Spinal cord (tissue), 10 donors: ENCODE data around the gene MYO19. TPM values are rescaled to one million over a fixed set of nuclear protein-coding genes. Genes with fewer than 3 reads are reported as not detected.

Experiments used
- DNase-seq, 6 donors: peaks; one replicate each; pipeline versions ENCODE4 v3.0.0 to v3.0.0-alpha.2; 2013 to 2015; ENCODE audit warnings: low spot score in 6 of 6, low read depth in 4 of 6
- H3K27ac ChIP-seq: one replicate; pipeline ENCODE4 v1.5.1; 2013; ENCODE audit warnings: low read depth, low read length, control low read depth
- H3K27me3 ChIP-seq: one replicate; pipeline ENCODE4 v1.6.1; 2013; ENCODE audit warnings: low read length; ENCODE audit not compliant: control insufficient read depth, insufficient read depth
- H3K36me3 ChIP-seq: one replicate; pipeline ENCODE4 v1.6.1; 2013; ENCODE audit warnings: low read length; ENCODE audit not compliant: control insufficient read depth, insufficient read depth
- H3K4me1 ChIP-seq: one replicate; pipeline ENCODE4 v1.6.1; 2013; ENCODE audit warnings: low read length; ENCODE audit not compliant: control insufficient read depth, insufficient read depth
- H3K4me3 ChIP-seq: one replicate; pipeline ENCODE4 v1.5.1; 2013; ENCODE audit warnings: low read depth, low read length, control low read depth
- H3K9me3 ChIP-seq: one replicate; pipeline ENCODE4 v1.6.1; 2013; ENCODE audit warnings: low read length; ENCODE audit not compliant: control insufficient read depth, insufficient read depth
- WGBS: methylation state at CpG from one replicate; pipeline ENCODE4 v1.1.5; 2013; ENCODE audit warnings: missing lambda C conversion rate; ENCODE audit not compliant: insufficient coverage; 5-methylcytosine and 5-hydroxymethylcytosine counted together
- polyA plus RNA-seq, 2 donors: library from polyadenylated mRNA; unstranded; fragments of 120-200 nt; gene quantifications; one replicate each; pipeline ENCODE4 v1.2.1, GENCODE V29; 2013; ENCODE audit not compliant: insufficient read length in 2 of 2
- total RNA-seq, 2 donors: library from RNA; depleted of rRNA in 1 of 2; stranded (reverse); fragments of 120-200 nt in 1 of 2; fragments of >200 nt in 1 of 2; gene quantifications; one replicate each; pipeline versions ENCODE4 v1.2.3 to v1.2.4, GENCODE V29; 2013 to 2014
- donor health status: healthy.

MYO19 gene
- total and polyA plus RNA-seq, 4 donors = 29.0 to 46.8 (median 36.2) TPM

DNA sequence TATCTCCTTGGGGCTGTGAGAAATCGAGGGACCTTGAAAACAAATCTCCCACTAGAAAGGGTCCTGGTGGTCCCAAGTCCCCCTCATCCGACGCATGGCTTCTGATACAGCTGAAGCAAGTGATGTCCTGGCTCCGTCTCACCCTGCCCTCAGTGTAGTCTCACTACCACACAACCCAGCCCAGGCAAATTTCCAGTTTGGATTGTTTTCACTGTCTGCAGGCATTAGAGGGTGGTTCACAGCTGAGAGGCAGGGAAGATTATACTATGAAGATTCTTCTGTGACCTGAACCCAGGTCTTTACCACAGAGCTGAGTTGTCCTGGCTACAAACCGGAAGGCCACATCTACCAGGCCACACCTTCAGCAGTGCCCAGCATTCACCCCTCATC is 30.5 kb downstream of the MYO19 start:
- H3K4me3 ChIP-seq = no peak overlapping the region
- no peak overlapping the region for H3K27ac ChIP-seq
- no peaks in the 10 kb centered on the region for H3K4me1 ChIP-seq
- H3K9me3 ChIP-seq = no peaks in the 10 kb centered on the region
- peaks cover 67% of the 10 kb centered on the region for H3K36me3 ChIP-seq
- no peak for DNase-seq
- H3K27me3 ChIP-seq = no peaks in the 10 kb centered on the region
- 100% methylated on average over 2 of the region's 5 CpGs for WGBS

DNA sequence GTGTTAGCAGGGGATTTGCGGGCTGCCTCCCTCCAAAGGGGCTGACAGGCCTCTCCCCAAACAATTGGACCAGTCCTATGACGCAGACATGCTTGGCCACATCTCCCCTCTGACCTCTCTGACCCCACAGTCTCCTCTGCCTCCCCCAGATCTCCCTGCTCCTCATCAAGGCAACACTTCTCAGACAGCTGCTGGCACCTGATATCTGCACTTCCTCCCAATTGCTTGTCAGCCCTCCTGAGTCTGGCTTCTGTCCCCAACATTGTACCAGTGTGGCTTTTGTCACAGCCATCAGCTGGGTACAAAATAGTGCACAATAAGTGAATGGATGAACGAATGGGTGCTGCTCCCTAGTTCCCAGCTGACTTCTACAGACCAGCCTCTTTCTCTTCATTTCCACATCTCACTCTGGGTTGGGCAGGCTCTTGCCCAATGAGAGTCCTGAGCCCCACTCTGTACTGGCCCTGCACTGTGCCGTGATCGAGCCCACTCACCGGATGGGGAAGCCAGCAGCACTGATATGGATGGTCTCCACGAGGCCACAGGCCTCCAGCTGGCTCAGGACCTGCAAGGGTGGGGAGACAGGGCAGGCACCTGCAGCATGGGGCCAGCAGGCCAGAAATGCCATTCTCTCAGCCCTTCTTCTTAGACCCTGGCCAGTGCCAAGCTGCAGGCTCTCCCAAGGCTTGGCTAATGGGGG is 31.1 kb downstream of the MYO19 start:
- H3K36me3 ChIP-seq = peaks cover 67% of the 10 kb centered on the region

DNA sequence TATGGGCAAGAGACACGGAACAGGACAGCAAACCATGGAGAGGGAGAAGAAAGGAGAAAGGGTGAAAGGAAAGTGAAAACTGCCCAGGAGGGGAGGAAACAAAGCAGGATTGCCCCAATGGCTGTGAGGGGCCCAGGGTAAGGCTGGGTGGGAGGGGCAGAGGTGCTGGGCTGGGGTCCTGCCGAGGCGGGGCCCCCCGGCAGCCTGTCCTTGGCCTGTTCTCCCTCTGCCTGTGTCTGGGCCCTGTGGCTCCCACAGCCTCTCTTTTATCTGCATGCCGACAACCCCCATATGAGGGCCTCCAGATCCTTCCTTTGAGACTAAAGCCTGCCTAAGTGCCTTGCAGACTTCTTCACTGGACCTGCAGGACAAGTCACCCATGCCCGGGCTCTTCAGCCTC is 32.7 kb downstream of the MYO19 start:
- DNase-seq = no peak
- Histone ChIP-seq H3K4me1 (no peaks in the 10 kb centered on the region), H3K27me3 (no peaks in the 10 kb centered on the region), H3K4me3 (no peak overlapping the region), H3K9me3 (no peaks in the 10 kb centered on the region), H3K36me3 (peaks cover 74% of the 10 kb centered on the region), H3K27ac (no peak overlapping the region)
- 93% methylated on average over 6 of the region's 6 CpGs for WGBS

More for the DNA sequence above, 31.1 kb downstream of the MYO19 start:
- Histone ChIP-seq H3K9me3 (no peaks in the 10 kb centered on the region), H3K27me3 (no peaks in the 10 kb centered on the region), H3K4me3 (no peak overlapping the region), H3K4me1 (no peaks in the 10 kb centered on the region), H3K27ac (no peak overlapping the region)
- 88% methylated on average over 7 of the region's 7 CpGs for WGBS
- no peak for DNase-seq

DNA sequence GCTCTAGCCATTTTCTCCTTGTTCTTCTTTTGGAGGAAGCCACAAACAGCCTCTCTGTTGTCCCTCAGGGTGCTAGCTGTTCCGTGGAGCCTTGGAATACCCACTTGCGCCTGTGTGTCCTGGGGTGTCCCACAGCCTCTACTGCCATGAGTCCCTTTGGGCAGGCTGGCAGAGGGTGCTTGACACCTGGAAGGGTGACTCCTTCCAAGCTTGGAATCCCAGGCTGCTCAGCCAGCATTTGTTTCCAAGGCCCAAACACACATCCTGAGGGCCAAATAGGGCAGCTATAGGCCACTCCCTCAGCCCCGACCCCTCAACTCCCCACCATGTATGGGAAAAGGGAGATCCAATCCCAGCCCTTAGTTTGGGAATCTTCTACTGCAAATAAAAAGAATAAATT is 33.3 kb downstream of the MYO19 start:
- Histone ChIP-seq H3K9me3 (no peaks in the 10 kb centered on the region), H3K4me3 (no peak overlapping the region), H3K36me3 (peaks cover 74% of the 10 kb centered on the region), H3K27me3 (no peaks in the 10 kb centered on the region), H3K27ac (no peak overlapping the region), H3K4me1 (no peaks in the 10 kb centered on the region)
- DNase-seq = no peak
- 97% methylated on average over 2 of the region's 3 CpGs for WGBS

DNA sequence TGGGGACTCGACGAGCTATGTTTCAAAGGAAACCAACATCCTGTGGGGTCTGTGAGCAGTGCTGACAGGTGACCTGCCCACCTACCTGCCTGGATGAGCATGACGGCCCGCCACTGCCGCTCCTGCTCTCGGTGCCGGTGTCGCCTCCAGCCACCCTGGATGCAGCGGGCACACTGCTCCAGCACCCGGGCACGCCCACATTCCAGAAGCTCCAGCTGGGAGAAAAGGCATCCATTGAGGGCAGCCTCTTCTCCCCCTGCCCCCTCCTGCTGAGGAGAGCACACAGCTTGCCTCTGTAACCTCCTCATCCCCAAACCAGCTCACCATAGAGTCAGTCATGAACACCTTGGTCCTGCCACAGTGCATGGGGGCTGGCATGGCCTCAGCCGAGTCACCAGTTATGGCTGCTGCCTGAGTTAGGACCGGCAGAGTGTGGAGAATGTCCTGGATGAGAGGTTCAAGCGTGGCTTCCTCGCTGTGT is 33.9 kb downstream of the MYO19 start:
- Histone ChIP-seq H3K27me3 (no peaks in the 10 kb centered on the region), H3K36me3 (peaks cover 73% of the 10 kb centered on the region), H3K9me3 (no peaks in the 10 kb centered on the region), H3K4me3 (no peak overlapping the region), H3K27ac (no peak overlapping the region), H3K4me1 (no peaks in the 10 kb centered on the region)
- no peak for DNase-seq
- WGBS = 95% methylated on average over 13 of the region's 15 CpGs

DNA sequence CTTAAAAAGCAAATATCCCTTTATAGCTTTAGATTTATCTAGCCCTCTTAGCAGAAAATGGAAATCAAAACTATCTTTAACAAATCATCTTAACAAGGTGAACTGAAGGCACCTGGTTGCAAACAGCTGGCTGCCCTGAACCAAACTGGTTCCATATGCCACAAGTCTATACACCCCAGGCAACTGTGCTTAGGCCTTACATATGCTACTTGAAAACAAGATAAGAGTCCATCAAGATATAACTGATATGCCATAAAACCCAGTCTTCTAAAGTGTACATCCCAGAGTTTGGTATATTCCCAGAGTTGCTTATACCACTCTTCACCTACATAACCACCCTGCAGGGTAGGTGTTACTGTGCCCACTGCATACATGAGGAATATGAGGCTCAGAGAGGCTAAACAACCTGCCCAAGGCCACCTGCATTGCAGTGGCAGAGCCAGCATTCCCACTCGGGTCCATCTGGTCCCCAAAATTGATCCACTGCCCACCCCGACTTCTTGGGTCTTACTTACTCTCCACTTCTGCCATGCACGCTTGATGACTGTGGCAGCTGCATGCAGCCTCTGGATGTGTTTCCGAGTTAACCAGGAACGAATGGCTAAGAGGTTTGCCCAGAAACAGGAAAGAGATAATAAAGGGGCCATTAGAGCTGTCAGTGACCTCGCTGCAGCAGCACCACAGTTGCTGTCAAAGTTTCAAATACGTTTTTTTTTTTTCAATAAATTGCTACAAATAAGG is 35.9 kb downstream of the MYO19 start:
- no peak for DNase-seq
- H3K27ac ChIP-seq = no peak overlapping the region
- peaks cover 60% of the 10 kb centered on the region for H3K36me3 ChIP-seq
- no peaks in the 10 kb centered on the region for H3K27me3 ChIP-seq
- WGBS = 75% methylated on average over 5 of the region's 7 CpGs
- H3K9me3 ChIP-seq = no peaks in the 10 kb centered on the region
- no peaks in the 10 kb centered on the region for H3K4me1 ChIP-seq
- no peak overlapping the region for H3K4me3 ChIP-seq

DNA sequence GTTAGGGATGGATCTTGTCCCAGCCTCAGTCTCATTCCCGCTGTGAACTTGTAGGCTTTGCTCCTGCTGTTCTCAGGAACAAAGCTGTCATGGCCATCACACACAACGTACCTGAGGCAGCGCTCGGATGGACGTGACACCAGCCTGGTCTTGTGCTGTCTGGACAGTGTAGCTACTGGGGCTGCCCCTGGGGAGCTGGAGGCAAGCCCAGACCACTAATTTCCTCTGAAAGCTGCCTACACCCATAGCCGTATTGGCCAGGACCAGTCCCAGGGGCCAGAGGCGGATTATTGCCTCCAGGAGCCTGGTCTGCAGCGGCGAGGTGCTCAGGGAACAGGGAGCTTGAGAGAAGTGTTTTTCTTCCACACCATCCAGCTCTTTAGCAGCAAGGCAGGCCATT is 36.5 kb downstream of the MYO19 start:
- no peaks in the 10 kb centered on the region for H3K27me3 ChIP-seq
- DNase-seq = no peak
- no peak overlapping the region for H3K27ac ChIP-seq

DNA sequence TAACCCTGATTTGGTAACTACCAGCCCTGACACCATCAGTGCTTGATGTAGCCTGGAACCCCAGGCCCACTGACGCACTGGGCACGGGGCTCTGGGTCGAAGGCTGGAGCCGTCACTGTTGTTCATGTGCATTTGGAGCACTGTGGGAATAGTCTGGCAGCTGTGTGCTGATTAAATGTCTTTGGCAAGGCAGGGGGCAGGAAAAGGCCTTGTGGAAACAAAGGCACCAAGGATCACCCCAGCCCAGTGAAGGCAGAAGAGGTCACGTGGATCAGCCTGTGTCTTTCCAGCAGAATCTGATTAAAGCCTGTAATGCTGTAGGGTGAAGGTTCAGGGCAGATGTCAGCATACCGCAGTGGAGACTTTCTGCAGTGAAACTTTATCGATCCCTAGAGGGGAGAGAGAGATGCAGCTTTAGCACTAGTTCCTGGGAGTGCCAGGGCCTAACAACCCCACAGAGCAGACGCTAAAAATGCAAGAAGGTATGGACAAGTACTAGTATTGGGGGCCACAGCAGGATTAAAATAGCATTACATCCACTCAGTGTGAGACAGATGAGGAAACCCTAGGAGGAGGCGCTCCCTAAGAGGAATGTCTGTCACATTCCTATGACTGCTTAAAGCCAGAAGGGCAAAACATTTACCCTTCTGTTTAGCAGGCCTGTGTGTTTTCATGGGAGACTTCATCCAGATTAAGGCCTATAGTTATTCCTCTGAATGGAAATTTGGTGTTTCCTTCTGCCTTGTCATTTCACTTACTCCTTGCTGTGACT is 38.5 kb downstream of the MYO19 start:
- WGBS = 51% methylated on average over 7 of the region's 9 CpGs
- H3K4me1 ChIP-seq = no peaks in the 10 kb centered on the region
- no peak overlapping the region for H3K4me3 ChIP-seq
- H3K27ac ChIP-seq = no peak overlapping the region
- no peaks in the 10 kb centered on the region for H3K27me3 ChIP-seq
- DNase-seq = no peak
- peaks cover 58% of the 10 kb centered on the region for H3K36me3 ChIP-seq
- H3K9me3 ChIP-seq = no peaks in the 10 kb centered on the region

More for the DNA sequence above, 36.5 kb downstream of the MYO19 start:
- no peak overlapping the region for H3K4me3 ChIP-seq
- H3K9me3 ChIP-seq = no peaks in the 10 kb centered on the region
- no peaks in the 10 kb centered on the region for H3K4me1 ChIP-seq
- 85% methylated on average over 7 of the region's 9 CpGs for WGBS
- H3K36me3 ChIP-seq = peaks cover 60% of the 10 kb centered on the region

DNA sequence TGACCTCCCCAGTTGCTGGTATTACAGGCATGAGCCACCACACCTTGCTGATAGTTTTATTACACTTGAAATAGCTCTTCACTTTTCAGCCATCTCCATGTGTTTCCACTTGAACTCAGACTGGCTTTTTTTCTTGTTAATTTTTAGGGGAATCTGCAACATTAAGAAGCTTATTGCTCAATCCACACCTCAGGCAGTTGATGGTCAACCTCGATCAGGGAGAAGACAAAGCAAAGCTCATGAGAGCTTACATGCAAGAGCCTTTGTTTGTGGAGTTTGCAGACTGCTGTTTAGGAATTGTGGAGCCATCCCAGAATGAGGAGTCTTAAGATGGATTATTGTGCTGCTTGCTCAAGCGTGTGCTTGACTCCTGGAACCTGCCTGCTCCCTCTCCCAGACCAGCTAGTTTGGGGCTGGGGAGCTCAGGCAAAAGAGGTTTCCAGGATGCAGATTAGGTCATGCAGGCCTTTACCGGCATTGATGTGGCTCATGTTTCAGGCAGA is 39.5 kb downstream of the MYO19 start:
- no peaks in the 10 kb centered on the region for H3K9me3 ChIP-seq
- DNase-seq = no peak
- H3K4me3 ChIP-seq = no peak overlapping the region
- 74% methylated on average over 2 of the region's 3 CpGs for WGBS
- H3K27ac ChIP-seq = no peak overlapping the region
- no peaks in the 10 kb centered on the region for H3K4me1 ChIP-seq
- no peaks in the 10 kb centered on the region for H3K27me3 ChIP-seq
- H3K36me3 ChIP-seq = peaks cover 51% of the 10 kb centered on the region
